NCI-H1694 treated with DMSO at 0.1 percent for 48 hours (cell line): ENCODE results near the gene CLSTN1.
"Not testable (repeated sequence)": the region's sequence is repeated elsewhere in the genome, so short reads cannot be mapped to it uniquely, and the experiment has no call there.

Experiments
- DNase-seq: peaks from one replicate; lab custom pipeline; 2025; lab: John Stamatoyannopoulos, UW

Gene CLSTN1

GRCh38 chr1:9825093-9826074, 1.6 kb upstream of the CLSTN1 start:
- no peak for DNase-seq

DNA sequence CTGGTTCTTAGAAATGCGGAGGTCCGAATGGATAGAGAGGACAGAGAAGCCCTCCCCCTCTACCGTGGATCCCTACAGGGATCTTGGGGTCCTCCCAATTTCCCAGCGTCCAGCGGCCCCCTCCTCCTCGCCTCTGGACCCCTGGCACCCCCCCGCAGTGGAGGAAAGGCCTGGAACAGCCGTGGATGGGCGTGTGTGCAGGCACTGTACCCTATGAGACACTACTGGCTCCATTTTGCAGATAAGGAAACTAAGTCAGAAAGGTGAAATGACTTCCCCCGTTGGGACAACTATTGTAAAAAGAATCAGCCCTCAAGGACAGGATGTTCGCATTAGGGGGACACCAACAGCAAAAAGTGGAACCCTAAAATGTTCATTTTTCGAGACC, 931 bp upstream of the CLSTN1 start:
- DNase-seq = no peak

- no peak for DNase-seq
These were observed 147 bp downstream of the CLSTN1 start for GRCh38 chr1:9823693-9823942.

- no peak for DNase-seq
These were observed 670 bp downstream of the CLSTN1 start for GRCh38 chr1:9822897-9823692.

GRCh38 chr1:9822490-9822889, 1.3 kb downstream of the CLSTN1 start:
- no peak for DNase-seq

GRCh38 chr1:9821710-9822109, 2.1 kb downstream of the CLSTN1 start:
- DNase-seq = no peak

DNA sequence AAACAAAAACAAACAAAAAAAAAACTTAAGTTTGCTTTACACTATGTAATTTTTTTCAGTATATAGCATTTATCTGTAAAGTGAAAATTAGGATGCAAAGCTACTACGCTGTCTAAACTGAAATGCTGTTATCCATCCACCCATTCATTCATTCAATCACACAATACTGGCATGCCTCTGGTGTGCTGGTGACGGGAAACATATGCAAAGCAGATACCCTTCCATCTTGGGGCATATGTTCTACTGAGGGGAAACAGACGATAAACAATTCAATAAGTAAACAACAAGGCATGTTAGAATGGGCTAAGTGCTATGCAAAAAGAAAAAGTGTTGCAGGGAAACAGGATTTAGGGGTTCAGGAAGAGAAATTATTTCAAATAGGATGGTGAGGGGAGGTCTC, 3.2 kb downstream of the CLSTN1 start:
- no peak for DNase-seq

DNA sequence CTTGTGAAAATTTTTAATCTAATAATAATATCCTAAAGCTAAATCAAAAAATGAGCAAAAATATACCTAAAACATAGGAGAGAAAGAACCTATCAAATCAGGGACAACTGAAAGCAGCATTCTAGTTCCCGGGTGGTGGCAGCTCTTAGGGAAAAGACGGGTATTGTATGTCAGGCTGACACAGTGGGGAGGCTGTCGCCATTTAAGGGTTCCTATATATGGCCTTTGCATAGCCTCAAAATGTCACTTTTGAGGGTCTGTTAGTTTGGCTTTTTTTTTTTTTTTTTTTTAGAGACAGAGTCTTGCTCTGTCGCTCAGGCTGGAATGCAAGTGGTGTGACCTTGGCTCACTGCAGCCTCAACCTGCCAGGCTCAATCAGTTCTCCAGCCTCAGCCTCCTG, 6.0 kb downstream of the CLSTN1 start:
- no peak for DNase-seq

DNA sequence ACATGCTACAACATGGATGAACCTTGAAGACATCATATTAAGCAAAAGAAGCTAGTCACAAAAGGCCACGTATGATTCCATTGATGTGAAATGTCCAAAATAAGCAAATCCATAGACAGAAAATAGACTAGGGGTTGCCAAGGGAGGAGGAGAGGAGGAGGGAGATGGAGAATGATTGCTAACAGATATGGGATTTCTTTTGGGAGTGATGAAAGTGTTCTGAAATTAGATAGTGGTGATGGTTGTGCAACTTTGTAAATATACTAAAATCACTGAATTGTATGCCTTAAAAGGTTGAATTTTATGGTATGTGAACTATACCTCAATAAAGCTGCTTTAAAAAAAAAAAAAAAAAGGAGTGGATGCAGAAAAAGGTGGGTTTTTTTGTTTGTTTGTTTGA, 7.6 kb downstream of the CLSTN1 start:
- no peak for DNase-seq

DNA sequence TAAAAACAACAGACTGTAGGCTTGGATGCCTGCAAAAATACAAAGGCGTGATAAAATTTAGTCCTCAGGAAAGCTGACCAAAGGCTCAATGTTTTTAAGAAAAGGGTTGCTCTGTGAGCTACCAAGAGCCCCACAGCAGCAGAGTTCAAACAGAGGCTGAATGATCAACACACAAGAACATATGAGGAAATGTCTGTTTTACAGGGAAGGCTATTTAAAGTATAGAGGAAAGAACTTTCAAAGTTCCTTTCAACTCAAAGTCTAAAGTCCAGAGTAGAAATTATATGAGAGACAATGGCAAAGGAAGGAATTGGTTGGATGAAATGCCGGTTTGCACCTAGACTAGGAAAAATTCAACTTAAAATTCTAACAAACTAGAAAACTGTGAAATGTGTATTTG, 8.6 kb downstream of the CLSTN1 start:
- DNase-seq = no peak

- no peak for DNase-seq
These were observed 9.1 kb downstream of the CLSTN1 start for GRCh38 chr1:9814619-9815018.

DNA sequence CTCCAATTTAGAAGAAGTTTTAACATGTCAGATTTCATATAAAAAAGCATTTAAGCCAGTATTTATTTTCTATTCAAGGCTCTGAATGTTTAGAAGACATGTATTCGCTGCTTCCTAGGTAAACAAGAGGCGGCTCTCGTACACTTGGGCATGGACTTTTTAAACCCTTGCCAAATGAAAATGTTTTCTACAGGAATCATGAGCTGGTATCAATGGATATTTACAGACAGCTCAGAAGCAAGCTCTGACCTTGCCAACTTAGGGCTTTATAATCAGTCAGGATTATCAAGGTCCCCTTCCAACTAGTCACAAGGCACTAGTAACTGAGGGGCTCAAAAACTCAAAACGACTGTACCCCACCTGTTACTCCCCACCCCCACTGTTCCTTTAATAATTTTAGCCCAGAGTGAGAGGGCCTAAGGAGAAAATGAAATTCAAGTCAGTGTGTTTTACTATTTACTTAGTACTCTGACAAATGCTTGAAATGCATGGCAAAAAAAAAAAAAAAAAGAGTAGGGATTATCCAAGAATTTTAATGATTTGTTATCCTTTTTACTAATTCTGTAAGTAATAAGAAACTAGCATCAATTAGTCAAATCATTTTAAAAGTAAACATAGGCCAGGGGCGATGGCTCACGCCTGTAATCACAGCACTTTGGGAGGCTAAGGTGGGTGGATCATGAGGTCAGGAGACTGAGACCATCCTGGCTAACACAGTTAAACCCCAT, 12.4 kb downstream of the CLSTN1 start:
- no peak for DNase-seq

DNA sequence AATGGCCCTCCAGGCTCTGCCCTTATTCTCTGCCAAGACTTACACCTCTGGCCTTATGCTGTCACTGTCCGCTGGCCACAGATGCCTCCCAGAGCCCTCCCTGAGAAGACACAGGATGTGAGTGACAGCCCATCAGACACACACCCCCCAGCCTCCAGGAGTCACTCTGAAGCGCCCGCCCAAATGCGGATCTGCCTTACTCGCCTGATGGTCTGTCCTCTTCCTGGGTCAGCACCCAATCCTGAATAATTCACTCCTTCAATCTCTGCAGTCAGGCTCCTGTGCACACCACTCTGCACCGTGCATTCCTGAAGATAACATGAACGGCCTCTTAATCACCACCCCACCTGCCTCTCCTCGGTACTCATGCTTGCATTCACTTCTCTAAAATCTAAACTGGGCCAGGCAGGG, 14.7 kb downstream of the CLSTN1 start:
- DNase-seq = no peak

DNA sequence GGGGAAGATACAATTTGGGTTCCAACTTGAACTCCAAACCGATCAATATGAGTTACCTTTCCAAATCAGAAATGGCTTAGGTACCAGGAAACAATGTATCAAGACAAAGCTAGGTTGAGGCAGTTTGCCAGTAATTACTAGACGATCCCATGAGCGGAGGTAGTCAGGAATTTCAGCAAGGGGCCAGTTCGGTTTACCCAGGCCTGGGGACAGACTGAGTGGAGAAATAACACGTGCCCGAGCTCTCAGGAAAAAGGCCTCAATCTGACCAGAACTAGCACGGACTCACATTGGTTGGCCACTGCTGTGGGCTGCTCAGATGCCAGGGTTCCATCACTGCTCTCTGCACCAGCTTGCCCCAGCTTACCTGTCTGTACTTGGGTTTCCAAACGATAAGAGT, 15.3 kb downstream of the CLSTN1 start:
- DNase-seq = no peak

DNA sequence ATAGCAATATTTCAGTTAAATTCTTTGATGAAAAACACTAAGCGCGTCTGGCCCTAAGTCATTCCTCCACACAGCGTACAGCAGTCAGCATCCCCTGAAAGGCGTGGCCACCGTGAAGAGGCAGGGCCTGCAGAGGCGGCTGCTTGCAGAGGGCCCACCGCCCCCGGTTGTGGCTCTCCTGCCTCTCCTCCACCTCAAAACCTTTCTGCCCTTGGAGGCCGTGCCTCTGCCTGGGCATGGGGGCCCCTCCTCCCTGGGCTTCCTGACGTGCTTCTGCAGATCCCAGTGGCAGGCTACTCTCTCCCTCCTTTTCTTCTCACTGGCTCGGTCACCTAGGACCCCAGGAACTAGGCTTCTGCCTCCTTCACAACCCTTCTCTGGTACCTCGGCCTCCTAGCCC, 16.2 kb downstream of the CLSTN1 start:
- no peak for DNase-seq

GRCh38 chr1:9805972-9806371, 17.8 kb downstream of the CLSTN1 start:
- not testable (repeated sequence) for DNase-seq

DNA sequence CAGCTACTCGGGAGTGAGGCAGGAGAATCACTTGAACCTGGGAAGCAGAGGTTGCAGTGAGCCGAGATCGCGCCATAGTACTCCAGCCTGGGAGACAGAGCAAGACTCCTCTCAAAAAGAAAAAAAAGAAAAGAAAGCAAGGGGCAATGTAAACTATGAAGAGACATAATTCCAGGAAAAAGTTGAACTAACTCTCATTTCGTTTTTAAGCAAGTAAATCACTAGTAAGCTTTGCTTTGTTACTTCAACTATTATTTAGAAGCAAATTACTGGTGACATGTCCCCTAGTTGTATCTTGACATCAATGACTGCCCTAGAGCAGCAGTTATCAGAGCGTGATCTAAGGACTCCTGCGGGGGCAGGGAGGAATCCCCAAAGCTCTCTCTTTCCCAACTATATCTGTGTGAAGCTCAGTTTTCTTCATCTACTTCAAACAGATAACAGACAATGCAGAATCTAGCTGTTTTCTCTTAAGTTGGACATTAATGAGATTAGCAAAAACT, 18.7 kb downstream of the CLSTN1 start:
- DNase-seq = no peak

DNA sequence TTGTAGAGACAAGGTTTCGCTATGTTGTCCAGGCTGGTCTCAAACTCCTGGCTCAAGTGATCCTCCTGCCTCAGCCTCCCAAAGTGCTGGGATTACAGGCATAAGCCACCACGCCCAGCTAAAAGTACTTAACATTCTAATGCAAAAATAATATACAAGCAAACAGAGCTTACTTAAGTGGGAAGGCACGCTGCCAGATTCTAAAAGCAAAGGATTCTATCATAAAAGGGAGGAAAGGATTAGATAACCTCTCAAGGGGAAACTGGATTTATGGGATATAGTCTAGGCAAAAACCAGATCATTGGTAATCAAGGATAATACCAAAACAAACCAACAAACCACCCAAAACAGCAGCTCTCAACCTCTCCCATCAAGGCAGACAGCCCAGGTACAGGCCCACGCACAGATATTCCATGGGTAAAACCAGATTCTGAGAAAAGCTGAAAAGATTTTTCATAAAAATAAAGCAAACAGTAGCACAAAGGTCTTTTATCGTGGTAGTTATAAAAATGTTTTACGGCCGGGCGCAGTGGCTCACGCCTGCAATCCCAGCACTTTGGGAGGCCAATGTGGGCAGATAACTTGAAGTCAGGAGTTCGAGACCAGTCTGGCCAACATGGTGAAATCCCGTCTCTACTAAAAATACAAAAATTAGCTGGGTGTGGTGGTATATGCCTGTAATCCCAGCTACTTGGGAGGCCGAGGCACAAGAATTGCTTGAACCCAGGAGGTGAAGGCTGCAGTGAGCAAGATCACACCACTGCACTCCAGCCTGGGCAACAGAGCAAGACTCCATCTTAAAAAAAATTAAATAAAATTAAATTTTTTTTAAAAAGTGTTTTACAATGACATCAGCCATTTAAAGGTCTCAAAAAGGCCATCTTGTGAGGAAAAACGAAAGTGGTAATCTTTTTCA, 20.5 kb downstream of the CLSTN1 start:
- not testable (repeated sequence) for DNase-seq

DNA sequence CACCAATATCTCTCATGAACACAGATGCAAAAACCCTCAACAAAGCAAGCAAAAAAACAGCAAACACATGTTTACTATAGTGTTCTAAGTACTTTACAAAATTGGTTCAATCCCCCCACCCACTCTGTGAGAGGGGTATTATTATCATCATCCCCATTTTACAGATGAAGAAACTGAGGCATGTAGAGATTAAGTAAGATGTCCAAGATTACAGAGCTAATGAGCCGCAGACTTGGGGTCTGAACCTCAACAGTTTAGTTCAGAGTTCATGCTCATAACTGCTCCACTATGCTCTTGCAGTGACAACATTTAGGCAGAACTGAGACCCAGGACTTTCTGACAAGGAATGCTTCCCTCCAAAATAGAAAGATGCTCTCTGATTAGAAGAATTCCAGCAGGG, 21.9 kb downstream of the CLSTN1 start:
- DNase-seq = no peak

- no peak for DNase-seq
These were observed 25.3 kb downstream of the CLSTN1 start for GRCh38 chr1:9798236-9799130.
